ENCODE data around the gene BCL2A1. TPM values are rescaled to one million over a fixed set of nuclear protein-coding genes. Genes with fewer than 3 reads are reported as not detected.

BCL2A1 gene
- total and polyA plus RNA-seq, 10 of the 15 experiments (the other 5 are each of a cell fraction or from before 2014, with no cell fraction given), result 181 to 570 (median 321) TPM

DNA sequence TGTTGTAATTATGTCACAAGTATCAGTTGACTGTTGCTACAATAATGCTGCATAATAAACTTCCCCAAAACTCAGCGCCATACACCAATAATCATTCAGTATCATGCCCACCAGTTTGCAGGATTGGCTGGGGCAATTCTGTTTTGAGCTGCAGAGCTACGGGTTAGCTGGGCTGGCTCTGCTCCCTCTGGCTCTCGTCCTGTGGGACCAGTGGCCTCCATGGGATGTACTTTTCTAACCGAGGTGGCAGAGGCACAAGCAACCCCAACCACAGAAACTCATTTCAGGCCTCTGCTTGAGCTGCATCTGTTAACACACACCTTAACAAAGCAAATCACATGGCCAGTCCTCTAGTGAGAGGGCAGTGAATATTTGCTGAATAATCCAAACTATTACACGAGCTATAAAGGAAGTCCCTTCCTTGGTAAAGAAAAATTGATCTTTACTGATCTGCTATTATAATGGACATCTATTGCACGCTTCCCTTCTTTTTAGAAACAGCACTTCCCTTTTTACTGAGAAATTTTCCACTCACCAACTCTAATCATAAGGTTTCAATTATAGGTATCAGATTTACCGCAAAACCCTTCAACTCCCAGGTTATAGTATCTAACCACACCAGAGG, 10.9 kb upstream of the BCL2A1 start (continued):
- TF ChIP-seq, protein P1, sequence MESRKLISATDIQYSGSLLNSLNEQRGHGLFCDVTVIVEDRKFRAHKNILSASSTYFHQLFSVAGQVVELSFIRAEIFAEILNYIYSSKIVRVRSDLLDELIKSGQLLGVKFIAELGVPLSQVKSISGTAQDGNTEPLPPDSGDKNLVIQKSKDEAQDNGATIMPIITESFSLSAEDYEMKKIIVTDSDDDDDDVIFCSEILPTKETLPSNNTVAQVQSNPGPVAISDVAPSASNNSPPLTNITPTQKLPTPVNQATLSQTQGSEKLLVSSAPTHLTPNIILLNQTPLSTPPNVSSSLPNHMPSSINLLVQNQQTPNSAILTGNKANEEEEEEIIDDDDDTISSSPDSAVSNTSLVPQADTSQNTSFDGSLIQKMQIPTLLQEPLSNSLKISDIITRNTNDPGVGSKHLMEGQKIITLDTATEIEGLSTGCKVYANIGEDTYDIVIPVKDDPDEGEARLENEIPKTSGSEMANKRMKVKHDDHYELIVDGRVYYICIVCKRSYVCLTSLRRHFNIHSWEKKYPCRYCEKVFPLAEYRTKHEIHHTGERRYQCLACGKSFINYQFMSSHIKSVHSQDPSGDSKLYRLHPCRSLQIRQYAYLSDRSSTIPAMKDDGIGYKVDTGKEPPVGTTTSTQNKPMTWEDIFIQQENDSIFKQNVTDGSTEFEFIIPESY (IDR thresholded peaks at IDR 0.05), result no peak
- TF ChIP-seq SRF (IDR thresholded peaks at IDR 0.05; ENCODE audit: low read depth in 2 of 2, low read length in 2 of 2), result no peak
- no peak for TF ChIP-seq PML (IDR thresholded peaks at IDR 0.05; ENCODE audit: low read length)
- TF ChIP-seq TCF7 (IDR thresholded peaks at IDR 0.05; ENCODE audit: borderline replicate concordance), result no peak
- TF ChIP-seq BHLHE40 (IDR thresholded peaks at IDR 0.05; ENCODE audit: borderline replicate concordance in 1 of 2, low read depth in 2 of 2, low read length in 1 of 2), result peak; percentile 72 to 88
- no peak for TF ChIP-seq KDM1A (IDR thresholded peaks at IDR 0.05; ENCODE audit: borderline replicate concordance)
- TF ChIP-seq, protein P2, sequence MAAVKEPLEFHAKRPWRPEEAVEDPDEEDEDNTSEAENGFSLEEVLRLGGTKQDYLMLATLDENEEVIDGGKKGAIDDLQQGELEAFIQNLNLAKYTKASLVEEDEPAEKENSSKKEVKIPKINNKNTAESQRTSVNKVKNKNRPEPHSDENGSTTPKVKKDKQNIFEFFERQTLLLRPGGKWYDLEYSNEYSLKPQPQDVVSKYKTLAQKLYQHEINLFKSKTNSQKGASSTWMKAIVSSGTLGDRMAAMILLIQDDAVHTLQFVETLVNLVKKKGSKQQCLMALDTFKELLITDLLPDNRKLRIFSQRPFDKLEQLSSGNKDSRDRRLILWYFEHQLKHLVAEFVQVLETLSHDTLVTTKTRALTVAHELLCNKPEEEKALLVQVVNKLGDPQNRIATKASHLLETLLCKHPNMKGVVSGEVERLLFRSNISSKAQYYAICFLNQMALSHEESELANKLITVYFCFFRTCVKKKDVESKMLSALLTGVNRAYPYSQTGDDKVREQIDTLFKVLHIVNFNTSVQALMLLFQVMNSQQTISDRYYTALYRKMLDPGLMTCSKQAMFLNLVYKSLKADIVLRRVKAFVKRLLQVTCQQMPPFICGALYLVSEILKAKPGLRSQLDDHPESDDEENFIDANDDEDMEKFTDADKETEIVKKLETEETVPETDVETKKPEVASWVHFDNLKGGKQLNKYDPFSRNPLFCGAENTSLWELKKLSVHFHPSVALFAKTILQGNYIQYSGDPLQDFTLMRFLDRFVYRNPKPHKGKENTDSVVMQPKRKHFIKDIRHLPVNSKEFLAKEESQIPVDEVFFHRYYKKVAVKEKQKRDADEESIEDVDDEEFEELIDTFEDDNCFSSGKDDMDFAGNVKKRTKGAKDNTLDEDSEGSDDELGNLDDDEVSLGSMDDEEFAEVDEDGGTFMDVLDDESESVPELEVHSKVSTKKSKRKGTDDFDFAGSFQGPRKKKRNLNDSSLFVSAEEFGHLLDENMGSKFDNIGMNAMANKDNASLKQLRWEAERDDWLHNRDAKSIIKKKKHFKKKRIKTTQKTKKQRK (IDR thresholded peaks at IDR 0.05; ENCODE audit: low read depth, low read length), result no peak
- TF ChIP-seq FOXK2 (IDR thresholded peaks at IDR 0.05), result no peak
- TF ChIP-seq ZNF274 (IDR thresholded peaks at IDR 0.05; ENCODE audit: insufficient read depth, insufficient read length), result no peak
- 0 out of 2 replicates have a peak, but pooled peaks have one; percentile 20 for TF ChIP-seq TCF12 (IDR thresholded peaks at IDR 0.05; ENCODE audit: low read depth, low read length)
- no peak for TF ChIP-seq SREBF1 (IDR thresholded peaks at IDR 0.05; ENCODE audit: low read length)
- TF ChIP-seq GABPA (IDR thresholded peaks at IDR 0.05; ENCODE audit: low read depth), result no peak
- TF ChIP-seq CBFB (IDR thresholded peaks at IDR 0.05; ENCODE audit: low read depth), result peak; percentile 47; the same call in 1 of the 2 replicates
- TF ChIP-seq SMARCA5 (IDR thresholded peaks at IDR 0.05), result 0 out of 2 replicates have a peak, but pooled peaks have one; percentile 24
- no peak for TF ChIP-seq RFX5 (IDR thresholded peaks at IDR 0.05; ENCODE audit: low read depth, low read length)
- no peak for TF ChIP-seq RCOR1 (conservative IDR thresholded peaks at IDR 0.05; ENCODE audit: low read depth, low read length)
- no peak for TF ChIP-seq CBX5 (IDR thresholded peaks at IDR 0.05; ENCODE audit: low read depth)
- TF ChIP-seq, protein P3, sequence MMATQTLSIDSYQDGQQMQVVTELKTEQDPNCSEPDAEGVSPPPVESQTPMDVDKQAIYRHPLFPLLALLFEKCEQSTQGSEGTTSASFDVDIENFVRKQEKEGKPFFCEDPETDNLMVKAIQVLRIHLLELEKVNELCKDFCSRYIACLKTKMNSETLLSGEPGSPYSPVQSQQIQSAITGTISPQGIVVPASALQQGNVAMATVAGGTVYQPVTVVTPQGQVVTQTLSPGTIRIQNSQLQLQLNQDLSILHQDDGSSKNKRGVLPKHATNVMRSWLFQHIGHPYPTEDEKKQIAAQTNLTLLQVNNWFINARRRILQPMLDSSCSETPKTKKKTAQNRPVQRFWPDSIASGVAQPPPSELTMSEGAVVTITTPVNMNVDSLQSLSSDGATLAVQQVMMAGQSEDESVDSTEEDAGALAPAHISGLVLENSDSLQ (IDR thresholded peaks at IDR 0.05), result no peak
- TF ChIP-seq CHD2 (IDR thresholded peaks at IDR 0.05; ENCODE audit: borderline replicate concordance, low read depth, low read length), result no peak
- TF ChIP-seq GATAD2B (conservative IDR thresholded peaks at IDR 0.05; ENCODE audit: low read depth), result peak; percentile 82; the same call in 1 of the 2 replicates
- no peak for TF ChIP-seq HDAC2 (IDR thresholded peaks at IDR 0.05)
- peak; percentile 85; the same call in 1 of the 2 replicates for TF ChIP-seq DPF2 (IDR thresholded peaks at IDR 0.05)
- peak; percentile 58 for TF ChIP-seq PAX5 (IDR thresholded peaks at IDR 0.05; ENCODE audit: borderline replicate concordance, low read depth, low read length)
- TF ChIP-seq POLR2AphosphoS5 (IDR thresholded peaks at IDR 0.05; ENCODE audit: low read length), result no peak
- peak; percentile 81 for TF ChIP-seq NBN (IDR thresholded peaks at IDR 0.05)
- TF ChIP-seq, protein P4, sequence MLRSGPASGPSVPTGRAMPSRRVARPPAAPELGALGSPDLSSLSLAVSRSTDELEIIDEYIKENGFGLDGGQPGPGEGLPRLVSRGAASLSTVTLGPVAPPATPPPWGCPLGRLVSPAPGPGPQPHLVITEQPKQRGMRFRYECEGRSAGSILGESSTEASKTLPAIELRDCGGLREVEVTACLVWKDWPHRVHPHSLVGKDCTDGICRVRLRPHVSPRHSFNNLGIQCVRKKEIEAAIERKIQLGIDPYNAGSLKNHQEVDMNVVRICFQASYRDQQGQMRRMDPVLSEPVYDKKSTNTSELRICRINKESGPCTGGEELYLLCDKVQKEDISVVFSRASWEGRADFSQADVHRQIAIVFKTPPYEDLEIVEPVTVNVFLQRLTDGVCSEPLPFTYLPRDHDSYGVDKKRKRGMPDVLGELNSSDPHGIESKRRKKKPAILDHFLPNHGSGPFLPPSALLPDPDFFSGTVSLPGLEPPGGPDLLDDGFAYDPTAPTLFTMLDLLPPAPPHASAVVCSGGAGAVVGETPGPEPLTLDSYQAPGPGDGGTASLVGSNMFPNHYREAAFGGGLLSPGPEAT (IDR thresholded peaks at IDR 0.05; ENCODE audit: low read depth), result peak; percentile 88

Data from GM12878 (cell line).